Measurements from ENCODE around the gene PDS5A. TPM values are rescaled to one million over a fixed set of nuclear protein-coding genes. Genes with fewer than 3 reads are reported as not detected.
"Not testable (repeated sequence)": the region's sequence is repeated elsewhere in the genome, so short reads cannot be mapped to it uniquely, and the experiment has no call there.

Gene PDS5A
- total RNA-seq, 1 donor: 35.0 TPM

GRCh38 chr4:39905019-39905418 is 72.7 kb downstream of the PDS5A start:
- not testable (repeated sequence) for DNase-seq (ENCODE audit: low read depth in 2 of 3, low spot score in 2 of 3)

- no peak for DNase-seq (ENCODE audit: low read depth in 2 of 3, low spot score in 2 of 3)
Measured at GRCh38 chr4:39900966-39901365, 76.7 kb downstream of the PDS5A start.

- no peak for DNase-seq (ENCODE audit: low read depth in 2 of 3, low spot score in 2 of 3)
Measured at GRCh38 chr4:39899291-39899690, 78.4 kb downstream of the PDS5A start.

DNA sequence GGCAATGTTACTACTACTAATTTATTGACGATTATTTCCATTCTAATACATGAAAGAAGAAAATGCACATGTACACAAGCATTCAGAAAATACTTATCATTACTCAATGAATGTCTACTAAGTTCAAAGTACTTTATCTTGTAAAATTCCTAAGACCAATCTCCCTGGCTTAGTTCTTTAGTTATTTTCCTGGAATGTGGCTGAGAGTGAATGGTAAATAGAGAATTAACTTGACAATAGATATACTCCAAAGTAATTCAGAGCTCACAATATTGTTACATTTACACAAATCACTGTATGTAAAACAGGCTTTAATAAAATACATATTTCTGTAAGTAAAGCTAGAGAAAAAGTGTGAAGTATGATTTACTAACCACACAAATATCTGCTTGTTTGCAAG is 79.7 kb downstream of the PDS5A start:
- DNase-seq (ENCODE audit: low read depth in 2 of 3, low spot score in 2 of 3): no peak

- no peak for DNase-seq (ENCODE audit: low read depth in 2 of 3, low spot score in 2 of 3)
Measured at GRCh38 chr4:39893693-39894072, 84.0 kb downstream of the PDS5A start.

DNA sequence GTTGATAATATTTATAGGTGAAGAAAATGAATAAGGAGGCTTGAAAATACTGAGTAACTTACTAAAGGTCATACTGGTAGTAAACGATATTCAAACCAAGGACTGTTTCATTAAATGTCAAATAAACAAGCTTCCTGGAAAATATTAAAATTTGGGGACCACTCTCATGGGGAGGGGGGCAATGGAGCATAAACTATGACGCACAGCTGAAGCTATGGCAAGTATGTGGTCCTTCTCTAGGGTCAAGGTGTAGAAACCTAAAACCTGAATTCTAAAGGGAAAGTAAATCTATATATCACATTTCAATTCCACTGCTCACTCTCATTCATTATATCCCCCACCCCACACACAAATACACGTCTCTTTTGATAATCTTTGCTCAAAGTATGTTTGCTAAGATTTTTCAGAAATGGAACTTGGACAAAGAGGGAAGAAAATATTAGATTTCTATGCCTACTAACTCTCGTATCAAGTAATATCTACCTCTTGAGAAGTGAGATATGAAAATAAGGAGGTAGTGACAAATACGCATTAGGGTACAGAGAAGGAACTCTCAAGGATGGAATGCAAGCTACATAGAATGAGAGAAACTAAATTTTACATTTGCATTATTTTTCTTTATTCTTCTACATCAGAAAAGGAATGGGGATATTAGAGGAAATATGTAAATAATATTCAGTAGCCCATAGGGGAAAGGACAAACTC is 84.6 kb downstream of the PDS5A start:
- no peak for DNase-seq (ENCODE audit: low read depth in 2 of 3, low spot score in 2 of 3)

GRCh38 chr4:39889226-39889625 is 88.5 kb downstream of the PDS5A start:
- no peak for DNase-seq (ENCODE audit: low read depth in 2 of 3, low spot score in 2 of 3)

- no peak for DNase-seq (ENCODE audit: low read depth in 2 of 3, low spot score in 2 of 3)
Measured at GRCh38 chr4:39888541-39888940, 89.2 kb downstream of the PDS5A start.

DNA sequence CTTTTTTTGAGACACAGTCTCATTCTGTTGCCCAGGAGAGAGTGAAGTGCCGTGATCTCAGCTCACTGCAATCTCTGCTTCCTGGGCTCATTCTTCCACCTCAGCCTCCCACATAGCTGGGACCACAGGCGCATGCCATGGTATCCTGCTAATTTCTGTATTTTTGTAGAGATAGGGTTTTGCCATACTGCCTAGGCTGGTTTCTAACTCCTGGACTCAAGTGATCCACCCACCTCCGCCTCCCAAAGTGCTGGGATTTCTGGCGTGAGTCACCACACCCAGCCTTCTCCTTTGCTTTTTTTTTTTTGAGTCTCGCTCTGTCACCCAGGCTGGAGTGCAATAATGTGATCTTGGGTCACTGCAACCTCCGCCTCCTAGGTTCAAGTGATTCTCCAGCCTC is 94.1 kb downstream of the PDS5A start:
- DNase-seq (ENCODE audit: low read depth in 2 of 3, low spot score in 2 of 3): no peak

GRCh38 chr4:39881789-39882188 is 95.9 kb downstream of the PDS5A start:
- no peak for DNase-seq (ENCODE audit: low read depth in 2 of 3, low spot score in 2 of 3)

- no peak for DNase-seq (ENCODE audit: low read depth in 2 of 3, low spot score in 2 of 3)
Measured at GRCh38 chr4:39877971-39878370, 99.7 kb downstream of the PDS5A start.

DNA sequence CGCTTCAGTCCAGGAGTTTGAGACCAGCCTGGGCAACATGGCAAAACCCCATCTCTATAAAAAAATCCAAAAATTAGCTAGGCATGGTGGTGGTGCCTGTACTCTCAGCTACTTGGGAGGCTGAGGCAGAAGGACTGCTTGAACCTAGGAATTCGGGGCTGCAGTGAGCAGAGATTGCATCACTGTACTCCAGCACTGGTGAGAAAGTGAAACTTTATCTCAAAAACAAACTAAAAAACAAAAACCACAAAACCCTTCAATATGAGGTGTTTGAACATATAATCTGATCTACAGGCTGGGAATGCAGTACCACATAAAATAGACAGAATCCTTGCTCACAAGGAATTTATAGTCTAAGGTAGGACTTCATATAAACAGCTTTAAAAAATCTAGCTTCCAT is 103.9 kb downstream of the PDS5A start:
- DNase-seq (ENCODE audit: low read depth in 2 of 3, low spot score in 2 of 3): no peak

- no peak for DNase-seq (ENCODE audit: low read depth in 2 of 3, low spot score in 2 of 3)
Measured at GRCh38 chr4:39865280-39865679, 112.4 kb downstream of the PDS5A start.

DNA sequence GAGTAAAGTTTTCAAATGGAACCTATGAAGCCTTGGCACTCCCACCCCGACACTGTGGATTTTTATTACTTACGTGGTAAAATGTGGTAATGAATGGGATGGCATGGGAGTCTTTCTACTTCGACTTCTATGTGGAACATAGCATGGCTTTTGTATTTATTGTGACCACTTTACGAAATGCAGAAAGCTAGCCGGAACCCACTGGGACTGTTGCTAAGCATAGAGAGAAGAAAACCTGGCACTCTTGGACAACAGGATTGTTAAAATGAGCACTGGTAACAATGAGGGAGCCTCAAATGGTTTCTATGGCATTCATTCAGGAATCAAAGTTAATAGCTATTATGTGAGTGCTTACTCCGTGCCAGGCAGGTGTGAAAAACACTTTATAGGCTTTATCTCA is 113.3 kb downstream of the PDS5A start:
- DNase-seq (ENCODE audit: low read depth in 2 of 3, low spot score in 2 of 3): no peak

DNA sequence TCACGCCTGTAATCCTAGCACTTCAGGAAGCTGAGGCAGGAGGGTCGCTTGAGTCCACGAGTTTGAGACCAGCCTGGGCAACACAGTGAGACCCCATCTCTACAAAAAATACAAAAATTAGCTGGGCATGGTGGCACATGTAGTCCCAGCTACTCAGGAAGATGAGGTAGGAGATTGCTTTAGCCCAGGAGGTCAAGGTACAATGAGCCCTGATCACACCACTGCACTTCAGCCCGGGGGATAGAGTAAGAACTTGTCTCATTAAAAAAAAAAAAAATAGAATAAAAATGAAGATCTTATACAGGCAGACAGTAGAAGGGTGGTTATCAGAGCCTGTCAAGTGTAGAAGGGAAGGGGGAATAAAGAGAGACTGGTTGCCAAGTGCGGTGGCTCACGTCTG is 116.9 kb downstream of the PDS5A start:
- DNase-seq (ENCODE audit: low read depth in 2 of 3, low spot score in 2 of 3): no peak

- DNase-seq (ENCODE audit: low read depth in 2 of 3, low spot score in 2 of 3): peak in 2 of 3 donors; percentile 7 to 37
Measured at GRCh38 chr4:39855909-39856512, 121.7 kb downstream of the PDS5A start.

DNA sequence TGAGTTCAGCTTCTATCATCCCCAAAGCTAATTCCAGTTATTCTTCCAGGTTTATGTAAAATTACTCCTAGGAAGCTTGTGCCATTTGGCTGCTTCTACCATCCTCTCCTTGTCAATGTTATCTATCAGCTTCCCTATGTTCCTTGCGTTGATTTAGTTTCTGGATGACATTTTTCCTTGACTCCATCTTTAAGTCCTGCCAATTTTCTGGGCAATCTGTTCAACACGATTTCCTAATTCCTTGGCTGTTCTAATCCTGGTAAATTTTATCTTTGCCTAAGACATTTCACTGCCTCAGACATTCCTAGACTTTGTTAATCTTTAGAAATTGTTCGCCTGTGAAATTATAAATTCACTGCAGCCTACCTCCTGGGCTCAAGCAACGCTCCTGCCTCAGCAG is 125.1 kb downstream of the PDS5A start:
- DNase-seq (ENCODE audit: low read depth in 2 of 3, low spot score in 2 of 3): no peak

- no peak for DNase-seq (ENCODE audit: low read depth in 2 of 3, low spot score in 2 of 3)
Measured at GRCh38 chr4:39850727-39851126, 127.0 kb downstream of the PDS5A start.

GRCh38 chr4:39846705-39847104 is 131.0 kb downstream of the PDS5A start:
- no peak for DNase-seq (ENCODE audit: low read depth in 2 of 3, low spot score in 2 of 3)

GRCh38 chr4:39846120-39846519 is 131.6 kb downstream of the PDS5A start:
- DNase-seq (ENCODE audit: low read depth in 2 of 3, low spot score in 2 of 3): no peak

DNA sequence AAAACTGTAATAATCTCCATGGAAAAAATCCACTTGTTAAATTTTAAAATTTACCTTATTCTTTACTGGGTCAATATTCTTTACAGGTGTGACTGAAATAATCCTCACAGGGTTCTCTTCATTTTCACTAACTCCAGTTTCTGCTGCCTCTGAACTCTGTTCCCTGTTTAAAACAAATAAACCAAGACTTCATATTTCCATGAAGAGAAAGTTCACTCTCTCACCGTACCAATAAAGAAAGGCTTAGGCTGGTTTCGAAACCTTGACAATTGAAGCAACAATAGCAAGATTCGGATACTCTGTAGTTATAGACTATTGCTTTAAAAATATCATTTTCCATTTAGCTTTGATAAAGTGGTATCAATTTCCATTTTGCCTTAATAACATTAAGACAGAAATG is 135.8 kb downstream of the PDS5A start:
- no peak for DNase-seq (ENCODE audit: low read depth in 2 of 3, low spot score in 2 of 3)

DNA sequence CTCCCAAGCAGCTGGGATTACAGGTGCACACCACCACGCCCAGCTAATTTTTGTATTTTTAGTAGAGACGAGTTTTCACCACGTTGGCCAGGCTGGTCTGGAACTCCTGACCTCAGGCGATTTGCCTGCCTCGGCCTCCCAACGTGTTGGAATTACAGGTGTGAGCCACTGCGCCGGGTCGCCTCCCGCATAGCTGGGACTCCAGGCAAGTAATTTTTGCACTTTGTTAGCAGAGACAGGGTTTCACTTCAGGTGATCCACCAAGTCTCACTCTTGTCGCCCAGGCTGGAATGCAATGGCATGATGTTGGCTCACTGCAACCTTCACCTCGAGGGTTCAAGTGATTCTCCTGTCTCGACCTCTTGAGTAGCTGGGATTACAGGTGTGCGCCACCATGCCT is 137.2 kb downstream of the PDS5A start:
- not testable (repeated sequence) for DNase-seq (ENCODE audit: low read depth in 2 of 3, low spot score in 2 of 3)

DNA sequence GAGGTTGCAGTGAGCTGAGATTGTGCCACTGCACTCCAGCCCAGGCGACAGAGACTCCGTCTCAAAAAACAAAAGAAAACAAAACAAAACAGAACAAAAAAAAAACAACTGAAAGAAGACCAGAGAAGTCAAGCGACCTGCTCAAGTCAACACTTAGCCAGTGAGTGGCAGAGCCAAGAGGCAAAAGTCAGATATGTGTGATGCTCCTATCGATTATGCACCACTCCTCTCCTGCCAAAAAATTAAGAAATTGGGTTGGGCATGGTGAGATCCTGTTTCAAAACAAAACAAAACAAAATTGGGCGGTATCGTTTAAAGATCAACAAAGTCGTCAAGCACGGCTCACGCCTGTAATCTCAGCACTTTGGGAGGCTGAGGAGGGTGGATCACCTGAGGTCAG is 137.7 kb downstream of the PDS5A start:
- no peak for DNase-seq (ENCODE audit: low read depth in 2 of 3, low spot score in 2 of 3)

All from hematopoietic multipotent progenitor cell (in vitro differentiated cells).